ES-I3 (cell line): ENCODE data around the gene PRELID2.
"Not testable (repeated sequence)": the region's sequence is repeated elsewhere in the genome, so short reads cannot be mapped to it uniquely, and the experiment has no call there.

Source experiments
- H3K36me3 ChIP-seq: 2 replicates; pipeline ENCODE4 v1.6.1; 2013; ENCODE audit warnings: mild to moderate bottlenecking, low read length, control low read depth, moderate library complexity; ENCODE audit not compliant: insufficient read depth
- H3K4me1 ChIP-seq: 2 replicates; pipeline ENCODE4 v1.6.1; 2013; ENCODE audit warnings: mild to moderate bottlenecking, control low read depth, low read length; ENCODE audit not compliant: insufficient read depth
- H3K9ac ChIP-seq: 2 replicates; pipeline ENCODE4 v1.6.1; 2013; ENCODE audit warnings: low read depth, mild to moderate bottlenecking, low read length, moderate library complexity
- H3K9me3 ChIP-seq: 2 replicates; pipeline ENCODE4 v1.6.1; 2013; ENCODE audit warnings: mild to moderate bottlenecking, low read length, moderate library complexity; ENCODE audit not compliant: control insufficient read depth, insufficient read depth

PRELID2 gene

DNA sequence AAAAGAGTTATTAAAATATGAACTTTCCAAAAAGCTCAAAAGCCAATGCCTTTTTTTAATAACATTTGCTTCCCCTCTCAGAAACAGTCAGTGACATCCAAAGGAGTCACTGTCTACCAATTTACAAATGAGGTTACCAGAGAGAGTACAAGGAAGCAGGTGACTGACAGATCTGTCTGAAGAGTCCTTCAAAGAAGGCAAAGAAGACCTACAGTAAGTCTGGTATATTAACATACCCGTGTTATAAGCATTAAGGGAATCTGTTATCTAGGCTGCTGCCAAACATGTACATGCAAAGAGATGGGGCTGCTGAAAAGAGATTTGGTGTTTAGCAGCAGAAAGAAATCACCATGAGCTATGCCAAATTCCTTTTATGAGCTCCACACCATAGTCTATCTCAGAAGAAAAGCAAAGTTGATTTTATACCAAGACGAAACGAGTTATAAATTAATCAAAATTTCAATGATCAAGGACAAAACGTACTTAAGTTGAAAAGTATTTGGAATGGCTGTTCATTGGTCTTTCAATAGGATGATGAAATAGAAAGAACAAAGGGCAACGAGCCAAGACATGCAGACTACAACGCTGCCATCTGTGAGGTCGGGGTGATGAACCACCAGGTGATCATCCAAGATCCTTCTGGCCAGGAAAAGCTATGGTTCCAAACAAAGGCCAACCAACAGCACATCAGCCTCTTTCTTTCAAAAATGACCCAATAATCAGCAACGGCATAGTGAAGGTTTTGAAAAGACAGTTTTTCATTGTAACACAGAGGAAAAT is 8.1 kb downstream of the PRELID2 start:
- Histone ChIP-seq H3K9ac (no peak overlapping the region), H3K9me3 (no peaks in the 10 kb centered on the region), H3K4me1 (no peaks in the 10 kb centered on the region; the same call in 1 of the 2 replicates), H3K36me3 (no peaks in the 10 kb centered on the region)

DNA sequence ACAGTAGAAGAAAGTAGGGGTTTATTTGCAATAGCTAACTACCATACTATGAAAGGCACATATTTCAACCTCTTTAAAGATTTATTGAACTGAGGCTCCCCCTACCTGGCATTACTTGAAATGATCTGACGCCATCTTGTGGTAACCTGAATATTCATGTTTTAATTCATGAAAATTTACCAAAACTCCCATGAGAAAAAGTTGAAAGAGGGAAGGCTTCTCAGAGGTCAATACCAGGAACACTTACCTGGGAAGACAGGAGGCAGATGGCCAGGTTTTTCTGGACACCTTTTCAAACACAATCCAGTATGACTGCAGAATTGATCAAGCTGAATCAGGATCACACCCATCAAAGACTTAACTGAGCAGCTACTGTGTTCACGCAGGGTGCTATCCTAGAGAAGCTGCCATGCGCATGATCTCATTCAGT is 9.4 kb downstream of the PRELID2 start:
- H3K9ac ChIP-seq = no peak overlapping the region
- H3K9me3 ChIP-seq = no peaks in the 10 kb centered on the region
- no peaks in the 10 kb centered on the region; the same call in 1 of the 2 replicates for H3K4me1 ChIP-seq
- H3K36me3 ChIP-seq = no peaks in the 10 kb centered on the region

DNA sequence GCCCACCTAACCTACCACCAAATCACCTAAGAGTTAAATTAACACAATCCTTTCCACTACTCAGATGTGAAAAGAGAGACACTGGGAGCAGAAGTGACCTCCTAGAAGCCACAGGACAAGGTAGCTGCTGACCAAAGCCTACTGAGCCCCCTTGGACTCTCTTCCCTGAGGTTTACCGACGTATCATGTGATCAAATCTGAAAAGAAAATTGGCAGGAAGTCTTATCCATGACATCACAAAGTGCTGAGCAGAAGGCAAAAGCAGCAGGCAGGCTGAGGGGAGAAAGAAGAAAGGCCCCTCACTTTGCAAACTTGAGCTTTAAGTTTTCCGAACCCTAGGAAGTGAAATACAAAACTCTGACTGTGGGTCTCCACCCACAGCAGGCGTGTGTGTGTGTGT is 11.1 kb downstream of the PRELID2 start:
- H3K9ac ChIP-seq = no peak overlapping the region

DNA sequence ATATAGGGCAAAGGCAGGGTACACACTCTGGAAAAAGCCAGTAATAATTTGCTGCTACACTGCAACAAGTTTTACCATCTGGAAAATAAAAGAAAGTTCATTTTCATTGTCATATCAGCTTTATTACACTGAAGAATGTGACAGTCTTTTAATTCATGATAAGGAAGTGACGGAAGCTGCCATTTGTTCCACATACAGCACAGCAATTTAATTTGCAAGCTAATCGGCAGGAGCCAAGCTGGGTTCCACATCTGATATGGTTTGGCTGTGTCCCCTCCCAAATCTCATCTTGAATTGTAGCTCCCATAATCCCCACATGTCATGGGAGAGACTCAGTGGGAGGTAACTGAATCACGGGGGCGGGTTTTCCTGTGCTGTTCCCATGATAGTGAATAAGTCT is 16.5 kb downstream of the PRELID2 start:
- no peaks in the 10 kb centered on the region for H3K9me3 ChIP-seq
- H3K4me1 ChIP-seq = no peaks in the 10 kb centered on the region
- no peak overlapping the region for H3K9ac ChIP-seq
- no peaks in the 10 kb centered on the region for H3K36me3 ChIP-seq

More for the DNA sequence above, 11.1 kb downstream of the PRELID2 start:
- Histone ChIP-seq H3K36me3 (no peaks in the 10 kb centered on the region), H3K4me1 (no peaks in the 10 kb centered on the region; the same call in 1 of the 2 replicates), H3K9me3 (no peaks in the 10 kb centered on the region)

DNA sequence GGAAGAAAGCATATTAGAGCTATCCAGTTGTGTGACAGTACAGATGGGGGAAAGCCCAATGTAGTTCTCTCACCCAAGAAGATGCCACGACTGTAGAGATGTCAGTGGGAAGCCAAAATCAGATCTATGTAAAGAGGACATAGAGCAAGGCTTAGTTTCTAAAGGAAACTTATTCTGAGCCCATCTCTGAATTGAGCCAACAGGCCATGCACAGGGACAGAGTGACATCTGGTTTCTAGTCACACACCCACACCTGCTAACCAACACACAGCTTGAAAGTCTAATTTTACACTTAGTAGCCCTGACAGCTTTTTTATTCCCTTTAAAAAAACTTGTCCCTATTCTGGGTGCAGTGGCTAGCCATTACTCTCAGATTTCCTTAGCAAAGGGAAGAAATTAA is 22.3 kb downstream of the PRELID2 start:
- H3K9me3 ChIP-seq = no peaks in the 10 kb centered on the region
- H3K4me1 ChIP-seq = peaks cover 7% of the 10 kb centered on the region; the same call in 1 of the 2 replicates
- no peak overlapping the region for H3K9ac ChIP-seq
- no peaks in the 10 kb centered on the region for H3K36me3 ChIP-seq

DNA sequence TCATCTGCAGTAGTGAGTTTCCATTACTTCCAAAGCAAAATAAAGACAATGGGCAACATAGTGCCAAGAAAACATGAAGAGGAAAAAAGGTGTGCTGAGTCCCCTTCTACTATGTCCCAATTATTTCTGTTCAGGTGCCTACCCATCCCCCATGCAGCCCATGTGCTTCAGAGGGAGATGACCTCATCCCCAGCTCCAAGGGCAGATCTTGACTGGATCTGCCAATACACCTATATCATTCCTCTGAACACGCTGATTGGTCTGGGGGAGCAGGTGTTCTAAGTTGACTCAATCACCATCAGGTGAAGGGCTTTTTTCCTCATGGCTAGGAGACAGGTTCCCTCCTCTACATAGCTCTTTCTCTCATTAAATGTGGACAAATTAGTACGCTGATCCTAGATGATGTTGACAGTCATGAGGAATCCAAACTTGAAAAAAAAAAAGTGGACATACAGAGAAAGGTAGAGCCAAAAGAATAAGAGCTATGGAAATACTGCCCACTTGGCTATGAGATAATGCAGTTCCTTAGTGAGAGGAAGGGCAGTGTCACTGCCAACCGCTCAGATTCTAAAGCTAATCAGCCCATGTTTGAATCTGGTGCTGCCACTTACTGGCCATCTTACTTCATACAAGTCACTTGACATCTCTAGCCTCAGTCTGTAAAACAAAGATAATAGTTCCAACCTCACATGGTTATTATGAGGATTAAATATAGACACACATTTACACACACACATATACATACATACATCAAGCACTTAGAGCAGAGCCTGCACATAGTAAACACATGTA is 23.1 kb downstream of the PRELID2 start:
- H3K36me3 ChIP-seq = no peaks in the 10 kb centered on the region
- H3K4me1 ChIP-seq = peaks cover 7% of the 10 kb centered on the region; the same call in 1 of the 2 replicates
- no peaks in the 10 kb centered on the region for H3K9me3 ChIP-seq

DNA sequence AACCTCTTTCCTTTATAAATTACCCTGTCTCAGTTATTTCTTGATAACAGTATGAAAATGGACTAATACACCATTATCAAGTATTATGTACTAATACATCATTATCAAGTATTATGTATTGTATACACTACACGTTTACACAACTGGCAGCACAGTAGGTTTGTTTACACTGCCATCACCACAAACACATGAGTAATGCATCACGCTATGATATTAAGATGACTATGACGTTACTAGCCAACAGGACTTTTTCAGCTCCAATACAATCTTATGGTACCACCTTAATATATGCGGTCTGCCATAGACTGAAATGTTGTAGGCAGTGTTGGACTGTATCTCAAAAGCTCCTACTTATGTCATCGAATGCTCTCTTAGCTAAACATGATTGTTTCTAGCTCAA is 28.2 kb downstream of the PRELID2 start:
- Histone ChIP-seq H3K9ac (no peak overlapping the region), H3K36me3 (no peaks in the 10 kb centered on the region), H3K4me1 (peaks cover 4% of the 10 kb centered on the region; the same call in 1 of the 2 replicates), H3K9me3 (no peaks in the 10 kb centered on the region)

More for the DNA sequence above, 23.1 kb downstream of the PRELID2 start:
- H3K9ac ChIP-seq = no peak overlapping the region

DNA sequence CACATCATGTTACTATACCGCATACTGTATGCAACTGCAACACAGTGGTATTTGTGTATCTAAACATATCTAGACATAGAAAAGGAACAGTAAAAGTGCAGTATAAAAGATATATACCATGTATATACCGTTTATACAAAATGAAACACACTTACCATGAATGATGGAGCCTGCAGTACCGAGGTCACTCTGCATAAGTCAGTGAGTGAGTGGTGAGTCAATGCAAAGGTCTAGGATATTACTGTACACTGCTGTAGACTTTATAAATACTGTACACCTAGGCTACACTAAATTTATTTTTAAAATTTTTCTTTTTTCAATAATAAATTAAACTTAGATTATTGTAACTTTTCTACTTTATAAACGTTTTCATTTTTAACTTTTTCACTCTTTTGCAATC is 29.3 kb downstream of the PRELID2 start:
- no peaks in the 10 kb centered on the region for H3K9me3 ChIP-seq
- H3K4me1 ChIP-seq = no peaks in the 10 kb centered on the region
- no peaks in the 10 kb centered on the region for H3K36me3 ChIP-seq
- no peak overlapping the region for H3K9ac ChIP-seq

DNA sequence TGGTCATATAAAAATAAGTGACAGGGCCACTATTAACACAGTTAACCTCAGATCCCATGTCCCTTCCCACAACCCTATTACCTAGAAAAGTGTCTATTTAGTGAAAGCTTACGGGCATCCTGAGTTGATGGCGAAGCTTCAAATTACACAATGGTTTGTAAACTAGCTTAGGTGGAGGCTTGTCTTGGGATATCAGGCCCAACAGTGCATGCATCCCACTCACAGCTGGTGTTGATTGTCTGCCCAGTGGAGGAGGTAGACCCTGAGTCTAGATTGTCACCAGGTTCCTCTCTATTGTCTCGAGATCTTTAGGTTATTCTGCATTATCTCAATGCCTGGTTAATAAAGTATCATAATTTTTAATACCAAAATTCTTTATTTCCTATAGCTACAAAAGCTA is 30.4 kb downstream of the PRELID2 start:
- H3K36me3 ChIP-seq = no peaks in the 10 kb centered on the region
- no peaks in the 10 kb centered on the region for H3K4me1 ChIP-seq
- no peak overlapping the region for H3K9ac ChIP-seq
- no peaks in the 10 kb centered on the region for H3K9me3 ChIP-seq

DNA sequence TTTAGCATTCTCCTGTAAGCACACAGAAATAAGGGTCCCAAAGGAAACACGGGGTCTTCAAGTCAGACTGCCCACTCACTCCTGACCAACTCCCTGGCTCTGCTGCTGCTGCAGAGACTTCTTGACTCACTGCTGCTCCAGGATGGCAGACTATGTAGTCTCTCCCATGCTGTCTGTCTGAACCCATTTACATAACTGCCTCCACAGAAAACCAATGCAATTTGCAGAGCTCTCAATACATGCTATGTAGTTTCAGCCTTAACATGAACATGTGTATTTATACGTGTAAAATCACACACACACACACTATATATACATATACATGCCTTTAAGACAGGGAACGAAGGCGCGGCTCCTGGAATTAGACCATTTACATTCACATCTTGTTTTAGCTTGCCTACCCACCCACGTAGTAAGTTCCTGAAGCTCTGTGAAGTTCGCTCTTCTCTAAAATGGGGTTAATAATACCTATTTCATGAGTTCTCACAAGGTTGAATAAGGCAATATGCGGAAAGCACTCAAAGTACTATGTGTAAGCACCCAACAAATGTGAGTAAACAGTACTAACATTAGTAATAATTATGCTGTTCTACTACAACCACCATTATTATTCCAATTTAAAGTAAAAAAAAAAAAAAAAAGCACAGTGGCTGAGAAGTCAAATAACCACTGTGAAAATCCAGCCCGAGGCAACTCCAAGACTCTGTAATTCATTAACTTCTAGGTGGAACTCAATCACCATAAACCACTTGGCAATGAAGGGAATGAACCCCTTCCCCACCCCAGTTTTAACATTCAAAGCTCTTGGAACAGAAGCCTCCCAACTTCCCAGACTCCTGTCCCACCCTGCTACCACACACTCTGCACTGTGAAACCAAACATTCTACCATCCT is 31.8 kb downstream of the PRELID2 start:
- H3K36me3 ChIP-seq = no peaks in the 10 kb centered on the region
- no peaks in the 10 kb centered on the region for H3K4me1 ChIP-seq
- H3K9ac ChIP-seq = no peak overlapping the region
- no peaks in the 10 kb centered on the region for H3K9me3 ChIP-seq

DNA sequence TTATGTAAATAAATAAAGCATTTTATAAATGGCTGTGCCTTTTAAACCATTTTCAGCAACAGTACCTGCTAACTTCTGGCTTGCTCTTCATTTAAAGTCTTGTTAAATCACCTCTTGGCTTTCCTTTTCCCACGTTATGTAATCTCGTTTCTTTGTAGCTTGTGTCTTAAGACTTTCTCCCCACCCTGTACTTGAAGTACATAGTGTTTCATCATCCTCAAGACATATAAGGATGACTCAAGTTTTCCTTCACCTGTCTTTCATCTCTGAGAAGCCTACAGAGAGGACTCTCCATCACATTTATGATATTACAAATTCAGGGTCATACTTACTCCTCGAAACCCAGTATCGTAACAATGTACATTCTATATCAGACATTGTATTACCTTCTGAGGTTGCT is 33.9 kb downstream of the PRELID2 start:
- Histone ChIP-seq H3K4me1 (peaks cover 6% of the 10 kb centered on the region), H3K9ac (no peak overlapping the region), H3K36me3 (no peaks in the 10 kb centered on the region)

DNA sequence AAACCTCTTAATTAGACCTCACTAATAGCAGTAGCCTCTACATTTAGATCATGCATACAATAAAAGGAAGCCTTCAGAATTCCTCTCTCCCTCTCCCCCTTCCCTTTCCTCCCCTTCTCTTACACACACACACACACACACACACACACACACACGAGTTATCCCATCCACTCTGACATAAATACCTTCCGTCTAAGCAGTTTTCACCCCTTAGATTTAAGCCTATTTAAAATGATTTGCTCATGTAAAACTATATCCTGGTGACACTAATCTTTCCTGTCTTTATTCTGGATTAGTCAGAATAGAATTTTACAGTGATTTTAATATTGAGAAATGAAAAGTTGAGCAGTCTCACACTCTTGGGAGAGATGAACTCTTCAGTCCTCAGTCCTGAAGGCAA is 35.0 kb downstream of the PRELID2 start:
- Histone ChIP-seq H3K9ac (no peak overlapping the region), H3K9me3 (no peaks in the 10 kb centered on the region), H3K36me3 (no peaks in the 10 kb centered on the region), H3K4me1 (peaks cover 6% of the 10 kb centered on the region)

More for the DNA sequence above, 33.9 kb downstream of the PRELID2 start:
- H3K9me3 ChIP-seq = no peaks in the 10 kb centered on the region

DNA sequence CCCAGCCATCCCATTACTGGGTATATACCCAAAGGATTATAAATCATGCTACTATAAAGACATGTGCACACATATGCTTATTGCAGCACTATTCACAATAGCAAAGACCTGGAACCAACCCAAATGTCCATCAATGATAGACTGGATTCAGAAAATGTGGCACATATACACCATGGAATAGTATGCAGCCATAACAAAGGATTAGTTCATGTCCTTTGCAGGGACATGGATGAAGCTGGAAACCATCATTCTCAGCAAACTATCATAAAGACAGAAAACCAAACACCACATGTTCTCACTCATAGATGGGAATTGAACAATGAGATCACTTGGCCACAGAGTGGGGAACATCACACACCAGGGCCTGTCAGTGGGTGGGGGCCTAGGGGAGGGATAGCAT is 36.6 kb downstream of the PRELID2 start:
- not testable (repeated sequence) for H3K9me3 ChIP-seq, H3K9ac ChIP-seq, H3K36me3 ChIP-seq, H3K4me1 ChIP-seq

DNA sequence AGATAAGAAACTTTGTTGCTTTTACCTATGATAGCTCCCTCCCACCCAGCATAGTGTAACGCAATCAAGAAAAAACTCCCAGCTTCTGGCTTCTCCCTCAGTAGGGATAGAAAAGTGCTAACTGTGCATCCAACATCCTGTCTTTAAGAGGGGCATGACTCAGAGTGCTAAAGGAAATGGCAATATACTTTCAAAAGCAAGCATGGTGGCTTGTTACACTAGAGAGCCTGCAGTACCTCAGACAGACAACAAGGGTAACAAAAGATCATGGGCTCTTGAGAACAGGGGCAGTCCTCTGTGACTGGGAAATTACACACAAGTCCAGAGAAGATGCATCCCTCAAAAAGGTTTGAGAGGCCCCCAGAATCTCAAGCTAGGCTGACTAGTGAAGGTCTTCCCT is 37.8 kb downstream of the PRELID2 start:
- Histone ChIP-seq H3K9me3 (no peaks in the 10 kb centered on the region), H3K36me3 (no peaks in the 10 kb centered on the region), H3K4me1 (peaks cover 6% of the 10 kb centered on the region), H3K9ac (no peak overlapping the region)
